ENCODE data around the gene SNAPIN.

The SNAPIN gene

GRCh38 chr1:153679337-153680119 is 21.0 kb downstream of the SNAPIN start:
- no peak for DNase-seq

GRCh38 chr1:153680120-153680403 is 21.6 kb downstream of the SNAPIN start:
- DNase-seq = no peak

- DNase-seq = no peak
Measured at GRCh38 chr1:153682730-153683129, 24.2 kb downstream of the SNAPIN start.

GRCh38 chr1:153683854-153684253 is 25.4 kb downstream of the SNAPIN start:
- no peak for DNase-seq

GRCh38 chr1:153684892-153685291 is 26.4 kb downstream of the SNAPIN start:
- no peak for DNase-seq

GRCh38 chr1:153685544-153686340 is 27.2 kb downstream of the SNAPIN start:
- DNase-seq = no peak

- no peak for DNase-seq
Measured at GRCh38 chr1:153687346-153688125, 29.0 kb downstream of the SNAPIN start.

- DNase-seq = no peak
Measured at GRCh38 chr1:153688276-153688675, 29.8 kb downstream of the SNAPIN start.

GRCh38 chr1:153688736-153689328 is 30.3 kb downstream of the SNAPIN start:
- no peak for DNase-seq

- no peak for DNase-seq
Measured at GRCh38 chr1:153693466-153693865, 35.0 kb downstream of the SNAPIN start.

GRCh38 chr1:153696741-153697140 is 38.2 kb downstream of the SNAPIN start:
- DNase-seq = no peak

- no peak for DNase-seq
Measured at GRCh38 chr1:153697191-153698019, 38.9 kb downstream of the SNAPIN start.

- DNase-seq = no peak
Measured at GRCh38 chr1:153698020-153698922, 39.8 kb downstream of the SNAPIN start.

- no peak for DNase-seq
Measured at GRCh38 chr1:153698923-153699714, 40.6 kb downstream of the SNAPIN start.

- no peak for DNase-seq
Measured at GRCh38 chr1:153699768-153700167, 41.3 kb downstream of the SNAPIN start.

- DNase-seq = no peak
Measured at GRCh38 chr1:153705484-153705883, 47.0 kb downstream of the SNAPIN start.

- no peak for DNase-seq
Measured at GRCh38 chr1:153711026-153711425, 52.5 kb downstream of the SNAPIN start.

Data from GF-D8 (cell line).